OCI-LY7 (cell line): ENCODE results near the gene RIT2. TPM values are rescaled to one million over a fixed set of nuclear protein-coding genes. Genes with fewer than 3 reads are reported as not detected.

ENCODE experiments used
- BruUV-seq: library from RNA; stranded (reverse); fragments of 400-500 nt; replicated peaks from 2 replicates; lab custom pipeline; 2021; lab: Mats Ljungman, UMichigan
- CTCF ChIA-PET: fragments of 300-600 bp; sonication (Branson Sonifier 250); formaldehyde crosslinking; loops from one replicate; lab custom pipeline; 2022; ENCODE audit warnings: antibody characterized with exemption; ENCODE audit not compliant: unreplicated experiment; lab: Charles Lee
- POLR2A ChIA-PET: fragments of 300-600 bp; sonication (Branson Sonifier 250); formaldehyde crosslinking; loops from one replicate; lab custom pipeline; 2022; ENCODE audit warnings: antibody characterized with exemption; lab: Charles Lee
- DNase-seq: peaks from one replicate; pipeline ENCODE4 v3.0.0-alpha.2; 2015; ENCODE audit warnings: low spot score
- H2AFZ ChIP-seq: fragments of 200-600 bp; sonication (generic), shearing (Covaris generic); 2 replicates; pipeline ENCODE4 v1.6.1; 2014; ENCODE audit warnings: mild to moderate bottlenecking, antibody characterized with exemption, low read length, moderate library complexity
- H3K27ac ChIP-seq: fragments of 200-600 bp; sonication (generic); 2 replicates; pipeline ENCODE4 v1.5.1; 2014; ENCODE audit warnings: mixed run types, low read depth, mild to moderate bottlenecking, moderate library complexity, low read length, inconsistent platforms; ENCODE audit not compliant: poor library complexity, severe bottlenecking
- H3K36me3 ChIP-seq: fragments of 200-600 bp; sonication (generic); 2 replicates; pipeline ENCODE4 v1.6.1; 2014; ENCODE audit warnings: mild to moderate bottlenecking, antibody characterized with exemption, low read length, moderate library complexity, mixed read lengths; ENCODE audit not compliant: insufficient read depth
- H3K4me1 ChIP-seq: fragments of 200-600 bp; sonication (generic); 2 replicates; pipeline ENCODE4 v1.5.1; 2014; ENCODE audit warnings: mild to moderate bottlenecking, low read length; ENCODE audit not compliant: insufficient read depth, poor library complexity, severe bottlenecking
- H3K4me2 ChIP-seq: fragments of 200-600 bp; sonication (generic); 2 replicates; pipeline ENCODE4 v1.6.1; 2014; ENCODE audit warnings: mild to moderate bottlenecking, low read length
- H3K4me3 ChIP-seq: fragments of 200-600 bp; sonication (generic); 2 replicates; pipeline ENCODE4 v1.5.1; 2014; ENCODE audit warnings: mild to moderate bottlenecking, low read depth, low read length; ENCODE audit not compliant: poor library complexity, severe bottlenecking
- H3K79me2 ChIP-seq: fragments of 200-600 bp; sonication (generic); 2 replicates; pipeline ENCODE4 v1.6.1; 2016; ENCODE audit warnings: low read depth, mild to moderate bottlenecking, low read length, moderate library complexity, mixed read lengths; ENCODE audit not compliant: insufficient read depth
- H3K9me2 ChIP-seq: fragments of 200-600 bp; sonication (generic); 2 replicates; pipeline ENCODE4 v1.6.1; 2016; ENCODE audit warnings: mild to moderate bottlenecking, low read length, mixed read lengths; ENCODE audit not compliant: insufficient read depth
- H3K9me3 ChIP-seq: fragments of 200-600 bp; sonication (generic); 2 replicates; pipeline ENCODE4 v1.6.1; 2014; ENCODE audit warnings: mild to moderate bottlenecking, mixed run types, low read length, mixed read lengths
- H4K20me1 ChIP-seq: fragments of 200-600 bp; sonication (generic); 2 replicates; pipeline ENCODE4 v1.6.1; 2014; ENCODE audit warnings: mild to moderate bottlenecking, antibody characterized with exemption, low read length, moderate library complexity, mixed read lengths; ENCODE audit not compliant: insufficient read depth
- EZH2phosphoT487 ChIP-seq: fragments of 200-600 bp; sonication (generic); IDR thresholded peaks from 2 replicates; pipeline ENCODE4 v1.6.1; 2018; ENCODE audit warnings: low read depth, borderline replicate concordance, mild to moderate bottlenecking, mixed run types, antibody characterized with exemption, low read length, moderate library complexity, mixed read lengths
- intact Hi-C: fragments of 100-400 bp; cut with micrococcal nuclease; formaldehyde crosslinking; loops from one replicate; pipeline ENCODE4 v1.10.0; 2022; ENCODE audit not compliant: unreplicated experiment
- total RNA-seq, 2 experiments: library from RNA; depleted of rRNA in 1 of 2; stranded (reverse); fragments of >200 nt in 1 of 2; shearing (Covaris generic) in 1 of 2; gene quantifications; 2 replicates each; pipeline ENCODE4 v1.2.3, GENCODE V29; 2014 to 2022
- TF ChIP-seq, protein P1 (sequence below): fragments of 200-600 bp; sonication (generic); conservative IDR thresholded peaks from 2 replicates; pipeline ENCODE4 v1.5.1; 2014; ENCODE audit warnings: mild to moderate bottlenecking, antibody characterized with exemption, low read length, moderate library complexity, mixed read lengths

The RIT2 gene
- total RNA-seq, 2 experiments from 2014 or later, result not detected

DNA sequence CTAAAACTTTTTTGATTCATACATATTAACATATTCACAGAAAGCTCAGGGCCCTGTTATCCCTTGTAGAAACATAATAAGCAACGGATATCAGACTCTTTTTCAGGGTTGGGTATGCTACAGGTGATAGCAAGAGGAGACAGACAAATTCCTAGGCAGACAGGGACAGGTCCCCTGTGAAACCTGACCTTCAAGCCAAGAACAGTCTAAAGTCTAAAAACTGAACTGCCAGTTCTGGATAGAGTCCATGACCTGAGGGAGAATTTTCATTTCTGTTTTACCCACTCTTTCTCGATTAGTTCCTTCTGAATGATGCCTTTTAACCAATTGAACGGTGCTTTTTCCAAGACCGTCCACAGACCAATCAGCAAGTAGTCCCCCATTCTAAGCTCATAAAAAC is 54.2 kb downstream of the RIT2 start:
- intact Hi-C loops, result no loop called here
- TF ChIP-seq, protein P1, sequence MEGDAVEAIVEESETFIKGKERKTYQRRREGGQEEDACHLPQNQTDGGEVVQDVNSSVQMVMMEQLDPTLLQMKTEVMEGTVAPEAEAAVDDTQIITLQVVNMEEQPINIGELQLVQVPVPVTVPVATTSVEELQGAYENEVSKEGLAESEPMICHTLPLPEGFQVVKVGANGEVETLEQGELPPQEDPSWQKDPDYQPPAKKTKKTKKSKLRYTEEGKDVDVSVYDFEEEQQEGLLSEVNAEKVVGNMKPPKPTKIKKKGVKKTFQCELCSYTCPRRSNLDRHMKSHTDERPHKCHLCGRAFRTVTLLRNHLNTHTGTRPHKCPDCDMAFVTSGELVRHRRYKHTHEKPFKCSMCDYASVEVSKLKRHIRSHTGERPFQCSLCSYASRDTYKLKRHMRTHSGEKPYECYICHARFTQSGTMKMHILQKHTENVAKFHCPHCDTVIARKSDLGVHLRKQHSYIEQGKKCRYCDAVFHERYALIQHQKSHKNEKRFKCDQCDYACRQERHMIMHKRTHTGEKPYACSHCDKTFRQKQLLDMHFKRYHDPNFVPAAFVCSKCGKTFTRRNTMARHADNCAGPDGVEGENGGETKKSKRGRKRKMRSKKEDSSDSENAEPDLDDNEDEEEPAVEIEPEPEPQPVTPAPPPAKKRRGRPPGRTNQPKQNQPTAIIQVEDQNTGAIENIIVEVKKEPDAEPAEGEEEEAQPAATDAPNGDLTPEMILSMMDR, result no peak
- TF ChIP-seq EZH2phosphoT487, result no peak
- CTCF ChIA-PET, result no interaction called here

DNA sequence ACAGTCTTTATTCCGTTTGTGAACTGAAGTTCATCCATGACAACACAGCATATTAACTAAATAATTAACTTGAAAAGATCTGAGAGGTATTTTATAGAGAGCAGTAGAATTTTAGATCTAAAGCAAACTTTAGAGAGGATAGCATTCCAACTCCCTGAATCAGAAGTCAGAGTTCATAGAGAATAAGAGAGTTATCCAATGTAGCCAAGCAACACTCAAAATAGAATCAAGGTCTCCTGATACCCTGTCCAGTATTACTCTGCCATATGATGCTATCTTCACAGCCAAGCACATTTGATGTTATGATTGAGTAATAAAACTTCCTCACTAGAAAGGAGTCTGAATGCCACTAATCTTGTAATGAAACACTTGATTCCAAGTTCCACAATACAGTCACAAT is 55.5 kb downstream of the RIT2 start:
- H3K9me2 ChIP-seq, result no peaks in the 10 kb centered on the region
- ChIA-PET CTCF (no interaction called here), POLR2A (interaction anchor here (0.7 kb wide), 1 partner anchor 359 kb away, joined by 3 read pairs; no protein-coding TSS in a partner anchor)
- no peak overlapping the region for H3K27ac ChIP-seq
- no peak overlapping the region for H3K4me2 ChIP-seq
- H3K36me3 ChIP-seq, result no peaks in the 10 kb centered on the region
- no peak for TF ChIP-seq EZH2phosphoT487
- TF ChIP-seq, protein P1, result no peak
- intact Hi-C loops, result no loop called here
- no peak for DNase-seq
- no peaks in the 10 kb centered on the region for H4K20me1 ChIP-seq
- no peaks in the 10 kb centered on the region for H3K79me2 ChIP-seq
- H3K4me1 ChIP-seq, result no peaks in the 10 kb centered on the region
- no TSS peak for BruUV-seq
- H3K4me3 ChIP-seq, result no peak overlapping the region
- no peaks in the 10 kb centered on the region for H3K9me3 ChIP-seq
- no peak overlapping the region for H2AFZ ChIP-seq

More for the DNA sequence above, 54.2 kb downstream of the RIT2 start:
- Histone ChIP-seq H3K36me3 (no peaks in the 10 kb centered on the region), H3K9me2 (no peaks in the 10 kb centered on the region), H4K20me1 (no peaks in the 10 kb centered on the region), H3K79me2 (no peaks in the 10 kb centered on the region), H3K9me3 (no peaks in the 10 kb centered on the region), H3K4me1 (no peaks in the 10 kb centered on the region), H2AFZ (no peak overlapping the region), H3K4me2 (no peak overlapping the region), H3K4me3 (no peak overlapping the region), H3K27ac (no peak overlapping the region)
- POLR2A ChIA-PET, result no interaction called here
- no TSS peak for BruUV-seq
- no peak for DNase-seq

DNA sequence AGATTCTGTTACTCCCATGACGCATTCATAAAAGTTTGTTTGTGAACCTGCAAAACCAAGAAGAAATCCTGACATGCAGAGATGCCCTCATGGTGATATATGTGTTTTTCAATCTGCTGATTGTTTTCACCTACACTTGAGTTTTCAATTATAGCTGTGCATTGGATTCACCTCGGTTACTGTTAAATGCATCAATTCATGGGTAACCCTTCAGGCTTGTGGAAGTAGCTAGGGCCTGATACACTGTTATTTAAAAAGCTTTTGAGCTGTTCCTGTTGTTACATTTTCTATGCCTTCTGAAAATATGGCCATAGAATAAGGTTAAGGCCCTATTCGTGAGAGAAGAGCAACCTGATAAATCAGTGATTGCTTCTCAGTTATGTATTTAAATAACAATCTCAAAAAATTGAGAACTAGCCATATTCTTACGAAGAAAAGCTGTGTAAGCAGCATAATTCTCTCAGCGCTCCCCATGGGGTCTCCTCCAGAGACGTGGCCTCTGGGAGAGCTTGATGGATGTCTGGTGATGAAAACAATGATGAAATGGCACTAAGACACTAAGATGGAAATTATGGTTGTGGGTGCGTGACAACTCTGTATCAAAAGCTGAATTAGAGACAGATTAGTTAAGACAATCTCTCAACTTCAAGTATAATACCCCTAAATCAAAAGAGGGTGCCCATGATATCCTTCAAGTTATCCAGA is 60.5 kb downstream of the RIT2 start:
- H4K20me1 ChIP-seq, result no peaks in the 10 kb centered on the region
- no peaks in the 10 kb centered on the region for H3K36me3 ChIP-seq
- no peak overlapping the region for H3K4me2 ChIP-seq
- H2AFZ ChIP-seq, result no peak overlapping the region
- H3K9me2 ChIP-seq, result no peaks in the 10 kb centered on the region
- no TSS peak for BruUV-seq
- no peak overlapping the region for H3K4me3 ChIP-seq
- POLR2A ChIA-PET, result interaction anchor here (0.5 to 0.6 kb wide), 2 partner anchors 8 to 169 kb away, joined by 3 read pairs; no protein-coding TSS in a partner anchor
- TF ChIP-seq EZH2phosphoT487, result no peak
- TF ChIP-seq, protein P1, result no peak
- intact Hi-C loops, result no loop called here
- no peaks in the 10 kb centered on the region for H3K79me2 ChIP-seq
- no peaks in the 10 kb centered on the region for H3K9me3 ChIP-seq
- CTCF ChIA-PET, result no interaction called here
- H3K4me1 ChIP-seq, result no peaks in the 10 kb centered on the region
- no peak overlapping the region for H3K27ac ChIP-seq
- no peak for DNase-seq
